Memory B cell (primary cell): ENCODE results near the gene DEPDC1B.
"Not testable (repeated sequence)": the region's sequence is repeated elsewhere in the genome, so short reads cannot be mapped to it uniquely, and the experiment has no call there.

Experiments used
- ATAC-seq: fragments of 150-1000 bp; cut with Tn5 transposase; 2 replicates; pipeline ENCODE4 v1.10.0; 2021; ENCODE audit warnings: low read depth, mild to moderate bottlenecking, moderate library complexity
- DNase-seq, 2 donors: peaks; one replicate each; pipeline ENCODE4 v3.0.0; 2022; ENCODE audit warnings: low spot score in 2 of 2
- H3K27ac Mint-ChIP-seq: one replicate; pipeline ENCODE4 v1.8.0; 2022; ENCODE audit warnings: mild to moderate bottlenecking, moderate library complexity, mixed read lengths
- H3K27me3 Mint-ChIP-seq: one replicate; pipeline ENCODE4 v1.8.0; 2022; ENCODE audit warnings: mixed read lengths
- H3K36me3 Mint-ChIP-seq: one replicate; pipeline ENCODE4 v1.8.0; 2022; ENCODE audit warnings: mild to moderate bottlenecking, mixed read lengths
- H3K4me1 Mint-ChIP-seq: one replicate; pipeline ENCODE4 v1.8.0; 2022; ENCODE audit warnings: mixed read lengths
- H3K4me3 Mint-ChIP-seq: one replicate; pipeline ENCODE4 v1.8.0; 2022; ENCODE audit warnings: mild to moderate bottlenecking, moderate library complexity, mixed read lengths
- H3K9me3 Mint-ChIP-seq: one replicate; pipeline ENCODE4 v1.8.0; 2022; ENCODE audit warnings: mixed read lengths

Gene DEPDC1B

GRCh38 chr5:60712950-60713349, 13.0 kb upstream of the DEPDC1B start:
- no peaks in the 10 kb centered on the region for H3K4me1 Mint-ChIP-seq
- H3K9me3 Mint-ChIP-seq = peaks cover 10% of the 10 kb centered on the region
- no peak overlapping the region for H3K27ac Mint-ChIP-seq
- no peak overlapping the region for H3K4me3 Mint-ChIP-seq
- H3K27me3 Mint-ChIP-seq = peaks cover 15% of the 10 kb centered on the region
- no peak for ATAC-seq
- H3K36me3 Mint-ChIP-seq = peaks cover 1% of the 10 kb centered on the region
- DNase-seq = no peak

GRCh38 chr5:60711892-60712291, 11.9 kb upstream of the DEPDC1B start:
- H3K4me3 Mint-ChIP-seq, H3K9me3 Mint-ChIP-seq, H3K4me1 Mint-ChIP-seq, H3K36me3 Mint-ChIP-seq, H3K27ac Mint-ChIP-seq, DNase-seq, ATAC-seq: not testable (repeated sequence)
- peaks cover 14% of the 10 kb centered on the region for H3K27me3 Mint-ChIP-seq

- peaks cover 1% of the 10 kb centered on the region for H3K36me3 Mint-ChIP-seq
- H3K9me3 Mint-ChIP-seq = peaks cover 7% of the 10 kb centered on the region
- DNase-seq = no peak
- no peak overlapping the region for H3K27ac Mint-ChIP-seq
- H3K4me1 Mint-ChIP-seq = no peaks in the 10 kb centered on the region
- no peak overlapping the region for H3K4me3 Mint-ChIP-seq
- ATAC-seq = no peak
- peaks cover 12% of the 10 kb centered on the region for H3K27me3 Mint-ChIP-seq
Observed at GRCh38 chr5:60710362-60710761, 10.4 kb upstream of the DEPDC1B start.

- no peak for DNase-seq
- Mint-ChIP-seq H3K27me3 (peaks cover 2% of the 10 kb centered on the region), H3K36me3 (no peaks in the 10 kb centered on the region), H3K9me3 (no peaks in the 10 kb centered on the region), H3K27ac (no peak overlapping the region), H3K4me1 (peaks cover 6% of the 10 kb centered on the region), H3K4me3 (no peak overlapping the region)
- no peak for ATAC-seq
Observed at GRCh38 chr5:60705144-60705543, 5.2 kb upstream of the DEPDC1B start.

GRCh38 chr5:60703944-60704343, 4.0 kb upstream of the DEPDC1B start:
- peaks cover 2% of the 10 kb centered on the region for H3K27me3 Mint-ChIP-seq
- H3K4me3 Mint-ChIP-seq = no peak overlapping the region
- no peaks in the 10 kb centered on the region for H3K36me3 Mint-ChIP-seq

GRCh38 chr5:60701321-60701968, 1.5 kb upstream of the DEPDC1B start:
- H3K27me3 Mint-ChIP-seq = peaks cover 2% of the 10 kb centered on the region
- DNase-seq = no peak
- H3K4me1 Mint-ChIP-seq = peaks cover 9% of the 10 kb centered on the region
- H3K9me3 Mint-ChIP-seq = no peaks in the 10 kb centered on the region
- no peak overlapping the region for H3K27ac Mint-ChIP-seq
- H3K4me3 Mint-ChIP-seq = no peak overlapping the region
- no peak for ATAC-seq
- H3K36me3 Mint-ChIP-seq = no peaks in the 10 kb centered on the region

More at GRCh38 chr5:60703944-60704343, 4.0 kb upstream of the DEPDC1B start:
- H3K9me3 Mint-ChIP-seq = no peaks in the 10 kb centered on the region
- DNase-seq (no peak), ATAC-seq (no peak)
- peaks cover 9% of the 10 kb centered on the region for H3K4me1 Mint-ChIP-seq
- no peak overlapping the region for H3K27ac Mint-ChIP-seq

- H3K36me3 Mint-ChIP-seq = no peaks in the 10 kb centered on the region
- peaks cover 9% of the 10 kb centered on the region for H3K4me1 Mint-ChIP-seq
- peak overlapping the region; percentile 73 for H3K27ac Mint-ChIP-seq
- H3K9me3 Mint-ChIP-seq = no peaks in the 10 kb centered on the region
- H3K27me3 Mint-ChIP-seq = peaks cover 2% of the 10 kb centered on the region
- ATAC-seq (peak; percentile 12), DNase-seq (no peak)
- H3K4me3 Mint-ChIP-seq = peak overlapping the region; percentile 92
Observed at GRCh38 chr5:60700416-60700757, 421 bp upstream of the DEPDC1B start.

GRCh38 chr5:60699288-60699608, 718 bp downstream of the DEPDC1B start:
- Mint-ChIP-seq H3K9me3 (peaks cover 1% of the 10 kb centered on the region), H3K4me1 (peaks cover 9% of the 10 kb centered on the region), H3K4me3 (peak overlapping the region; percentile 92), H3K27ac (no peak overlapping the region), H3K36me3 (no peaks in the 10 kb centered on the region), H3K27me3 (peaks cover 2% of the 10 kb centered on the region)
- DNase-seq (no peak), ATAC-seq (no peak)

- peaks cover 1% of the 10 kb centered on the region for H3K9me3 Mint-ChIP-seq
- DNase-seq (no peak), ATAC-seq (no peak)
- H3K36me3 Mint-ChIP-seq = no peaks in the 10 kb centered on the region
- H3K27ac Mint-ChIP-seq = no peak overlapping the region
- peaks cover 2% of the 10 kb centered on the region for H3K27me3 Mint-ChIP-seq
- H3K4me1 Mint-ChIP-seq = peaks cover 9% of the 10 kb centered on the region
- H3K4me3 Mint-ChIP-seq = no peak overlapping the region
Observed at GRCh38 chr5:60698336-60698735, 1.6 kb downstream of the DEPDC1B start.

- ATAC-seq (no peak), DNase-seq (no peak)
- Mint-ChIP-seq H3K27me3 (no peaks in the 10 kb centered on the region), H3K27ac (no peak overlapping the region), H3K36me3 (no peaks in the 10 kb centered on the region), H3K9me3 (peaks cover 1% of the 10 kb centered on the region), H3K4me3 (no peak overlapping the region), H3K4me1 (no peaks in the 10 kb centered on the region)
Observed at GRCh38 chr5:60690326-60690725, 9.6 kb downstream of the DEPDC1B start.

- Mint-ChIP-seq H3K27me3 (no peaks in the 10 kb centered on the region), H3K27ac (no peak overlapping the region), H3K4me3 (no peak overlapping the region), H3K36me3 (no peaks in the 10 kb centered on the region), H3K9me3 (no peaks in the 10 kb centered on the region), H3K4me1 (peaks cover 2% of the 10 kb centered on the region)
- ATAC-seq = no peak
- DNase-seq = no peak
Observed at GRCh38 chr5:60688980-60689379, 11.0 kb downstream of the DEPDC1B start.

GRCh38 chr5:60687927-60688720, 11.8 kb downstream of the DEPDC1B start:
- peaks cover 7% of the 10 kb centered on the region for H3K4me1 Mint-ChIP-seq
- no peak overlapping the region for H3K27ac Mint-ChIP-seq
- DNase-seq (no peak), ATAC-seq (peak; percentile 79)
- H3K36me3 Mint-ChIP-seq = no peaks in the 10 kb centered on the region
- H3K27me3 Mint-ChIP-seq = no peaks in the 10 kb centered on the region
- H3K4me3 Mint-ChIP-seq = no peak overlapping the region
- no peaks in the 10 kb centered on the region for H3K9me3 Mint-ChIP-seq

- no peak overlapping the region for H3K27ac Mint-ChIP-seq
Observed at GRCh38 chr5:60686157-60686556, 13.8 kb downstream of the DEPDC1B start.

GRCh38 chr5:60685700-60686099, 14.3 kb downstream of the DEPDC1B start:
- ATAC-seq (no peak), DNase-seq (no peak)
- no peak overlapping the region for H3K4me3 Mint-ChIP-seq
- no peaks in the 10 kb centered on the region for H3K27me3 Mint-ChIP-seq
- peaks cover 2% of the 10 kb centered on the region for H3K9me3 Mint-ChIP-seq
- H3K4me1 Mint-ChIP-seq = peaks cover 7% of the 10 kb centered on the region
- no peaks in the 10 kb centered on the region for H3K36me3 Mint-ChIP-seq
- no peak overlapping the region for H3K27ac Mint-ChIP-seq

More at GRCh38 chr5:60686157-60686556, 13.8 kb downstream of the DEPDC1B start:
- ATAC-seq = no peak
- Mint-ChIP-seq H3K27me3 (no peaks in the 10 kb centered on the region), H3K4me1 (peaks cover 7% of the 10 kb centered on the region), H3K9me3 (peaks cover 2% of the 10 kb centered on the region), H3K36me3 (no peaks in the 10 kb centered on the region), H3K4me3 (no peak overlapping the region)
- DNase-seq = no peak

- DNase-seq (no peak), ATAC-seq (no peak)
- Mint-ChIP-seq H3K36me3 (no peaks in the 10 kb centered on the region), H3K4me3 (no peak overlapping the region), H3K4me1 (peaks cover 7% of the 10 kb centered on the region), H3K27ac (no peak overlapping the region), H3K9me3 (peaks cover 2% of the 10 kb centered on the region), H3K27me3 (no peaks in the 10 kb centered on the region)
Observed at GRCh38 chr5:60685028-60685427, 14.9 kb downstream of the DEPDC1B start.
